Measurements from ENCODE around the gene WWOX.

WWOX gene

DNA sequence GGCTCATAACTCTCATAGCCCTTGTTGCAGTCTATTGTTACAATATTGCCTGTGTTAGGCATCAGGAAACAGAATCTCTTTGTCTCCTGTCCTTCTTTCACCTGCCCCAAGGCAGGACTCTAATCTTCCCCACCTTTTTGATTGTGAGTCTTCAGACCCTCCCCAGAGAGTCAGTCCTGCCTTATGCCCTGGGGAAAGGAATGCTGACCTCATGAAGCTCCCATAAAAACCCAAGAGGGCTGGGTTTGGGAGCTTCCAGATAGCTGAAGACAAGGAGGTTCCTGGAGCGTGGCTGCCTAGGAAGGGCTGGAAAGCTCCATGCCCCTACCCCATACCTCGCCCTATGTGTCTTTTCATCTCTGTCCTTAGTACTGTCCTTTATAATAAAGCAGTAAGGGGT lies 688.8 kb downstream of the WWOX start:
- no peak for DNase-seq

DNA sequence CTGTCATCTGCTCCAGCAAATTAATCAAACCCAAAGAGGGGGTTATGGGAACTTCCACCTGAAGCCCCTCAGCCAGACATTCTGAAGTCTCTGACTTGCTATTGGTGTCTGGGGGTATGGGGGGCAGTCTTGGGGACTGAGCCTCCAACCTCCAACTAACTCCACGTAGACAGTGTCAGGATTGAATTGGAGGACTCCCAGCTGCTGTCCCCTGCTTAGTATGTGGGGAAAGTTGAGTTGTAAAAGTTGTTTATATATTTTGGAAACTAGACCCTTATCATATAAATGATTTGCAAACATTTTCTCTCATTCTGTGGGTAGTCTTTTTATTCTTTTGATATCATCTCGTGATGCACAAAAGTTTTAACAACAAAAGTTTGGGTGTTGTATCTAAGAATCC lies 689.2 kb downstream of the WWOX start:
- no peak for DNase-seq

DNA sequence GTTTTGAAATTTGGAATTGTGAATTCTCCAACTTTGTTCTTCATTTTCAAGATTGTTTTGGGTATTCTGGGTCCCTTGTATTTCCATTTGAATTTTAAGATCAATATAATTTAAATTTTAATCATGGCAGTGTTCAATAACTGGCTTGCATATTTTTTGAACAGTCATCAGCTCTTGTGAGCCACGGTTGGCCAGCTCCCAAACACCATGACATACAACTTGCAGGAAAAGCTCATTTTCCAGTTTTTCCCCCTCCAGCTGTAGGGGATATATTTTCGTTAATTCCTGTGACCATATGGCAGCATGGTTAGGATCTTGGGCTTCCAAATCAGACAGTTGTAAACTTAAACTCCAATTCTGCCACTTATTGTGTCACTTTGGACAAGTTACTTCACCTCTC lies 690.1 kb downstream of the WWOX start:
- DNase-seq = peak; percentile 18

DNA sequence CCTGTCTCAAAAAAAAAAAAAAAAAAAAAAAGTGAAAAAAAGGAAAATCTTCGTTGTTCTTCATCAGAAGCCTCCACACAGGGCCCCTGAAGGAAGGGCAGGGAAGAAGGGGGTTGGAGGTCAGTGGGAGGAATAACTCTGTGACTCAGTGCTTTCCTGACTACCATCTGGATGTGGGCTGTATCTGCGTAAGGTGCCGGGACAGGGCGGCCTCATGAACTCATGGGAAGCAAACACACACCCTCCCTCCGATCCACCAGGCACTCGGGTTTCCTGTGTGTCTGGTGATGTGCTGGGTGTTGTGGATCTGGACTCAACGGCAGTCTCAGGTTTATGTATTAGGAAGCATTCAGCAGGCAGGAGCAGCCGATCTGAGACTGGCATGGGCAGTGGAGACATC lies 691.6 kb downstream of the WWOX start:
- no peak for DNase-seq

DNA sequence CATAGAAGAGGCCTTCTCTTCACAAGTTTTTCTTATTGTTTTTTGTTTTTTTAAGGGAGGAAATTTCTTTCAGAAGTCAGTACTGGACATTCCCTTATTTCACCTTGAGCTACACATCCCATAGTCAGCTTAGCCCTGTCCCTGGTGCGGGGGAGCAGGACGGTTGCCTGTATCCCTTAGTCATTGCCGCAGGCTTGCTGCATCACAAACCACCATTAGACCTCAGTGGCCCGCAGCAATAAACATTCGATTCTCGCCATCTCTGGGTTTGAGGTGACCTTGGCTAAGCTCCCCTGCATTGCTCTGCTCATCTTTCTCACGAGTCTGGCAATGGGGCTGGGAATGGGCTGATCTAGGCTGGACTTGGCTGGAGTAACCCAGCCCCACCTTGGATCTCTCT lies 692.5 kb downstream of the WWOX start:
- DNase-seq = no peak

DNA sequence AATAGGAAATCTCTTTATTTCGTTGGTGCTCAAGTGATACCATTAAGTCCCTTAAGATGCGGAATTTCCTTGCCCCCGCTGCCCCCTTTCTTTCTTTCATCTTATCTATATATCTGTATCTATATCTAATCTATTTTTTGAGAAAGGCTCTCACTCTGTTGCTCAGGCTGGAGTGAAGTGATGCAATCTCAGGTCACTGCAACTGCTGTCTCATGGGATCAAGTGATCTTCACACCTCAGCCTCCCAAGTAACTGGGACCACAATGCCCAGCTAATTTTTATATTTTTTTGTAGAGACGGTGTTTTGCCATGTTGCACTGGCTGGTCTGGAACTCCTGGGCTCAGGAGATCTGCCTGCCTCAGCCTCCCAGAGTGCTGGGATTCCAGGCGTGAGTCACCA lies 693.5 kb downstream of the WWOX start:
- no peak for DNase-seq

DNA sequence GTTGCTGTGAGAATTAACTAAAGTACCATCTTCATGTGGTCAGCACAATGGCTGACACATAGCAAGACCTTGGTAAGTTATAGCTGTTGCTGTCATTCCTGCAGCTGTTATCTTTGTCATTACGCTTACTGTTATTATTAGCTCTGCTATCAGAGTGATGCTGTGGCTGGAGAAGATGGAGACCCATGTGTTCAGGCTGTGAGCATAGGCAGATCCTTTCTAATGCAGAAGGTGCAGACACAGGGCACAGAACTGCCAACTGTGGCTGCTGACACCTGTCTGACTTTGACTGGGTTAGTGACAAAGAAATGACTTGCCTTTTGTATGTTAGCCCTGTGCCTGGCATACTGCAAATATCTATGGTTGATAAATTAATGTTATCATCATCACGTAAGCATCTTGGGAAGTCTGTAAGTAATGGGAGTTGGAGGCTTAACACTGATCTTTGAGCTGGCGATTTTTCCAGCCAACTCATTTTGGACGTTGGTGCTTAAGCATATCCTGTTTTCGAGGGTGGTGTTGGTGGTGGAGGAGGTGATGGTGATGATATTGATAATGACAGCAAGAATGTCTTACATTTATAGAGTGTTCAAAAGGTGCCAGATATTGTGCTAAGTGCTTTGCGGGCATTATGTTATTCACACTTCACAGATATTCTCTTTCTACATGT lies 695.3 kb downstream of the WWOX start:
- no peak for DNase-seq

DNA sequence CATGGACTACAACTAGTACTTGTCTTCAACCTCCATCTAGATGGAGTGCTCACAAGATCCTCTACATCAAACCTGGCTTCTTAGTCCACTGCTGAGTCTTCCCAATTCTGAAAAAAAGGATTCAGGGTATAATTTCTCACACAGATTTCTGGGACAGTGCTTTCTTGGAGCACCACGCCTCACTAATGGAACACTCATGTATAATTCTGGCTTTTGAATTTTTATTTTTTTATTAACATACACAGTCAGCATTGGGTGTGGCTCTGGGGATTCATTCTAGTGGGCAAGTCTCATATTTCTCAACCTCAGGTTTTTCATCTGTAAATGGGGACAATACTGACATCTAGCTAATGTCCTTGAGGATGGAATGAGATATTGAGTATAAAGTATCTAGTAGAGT lies 696.0 kb downstream of the WWOX start:
- no peak for DNase-seq

DNA sequence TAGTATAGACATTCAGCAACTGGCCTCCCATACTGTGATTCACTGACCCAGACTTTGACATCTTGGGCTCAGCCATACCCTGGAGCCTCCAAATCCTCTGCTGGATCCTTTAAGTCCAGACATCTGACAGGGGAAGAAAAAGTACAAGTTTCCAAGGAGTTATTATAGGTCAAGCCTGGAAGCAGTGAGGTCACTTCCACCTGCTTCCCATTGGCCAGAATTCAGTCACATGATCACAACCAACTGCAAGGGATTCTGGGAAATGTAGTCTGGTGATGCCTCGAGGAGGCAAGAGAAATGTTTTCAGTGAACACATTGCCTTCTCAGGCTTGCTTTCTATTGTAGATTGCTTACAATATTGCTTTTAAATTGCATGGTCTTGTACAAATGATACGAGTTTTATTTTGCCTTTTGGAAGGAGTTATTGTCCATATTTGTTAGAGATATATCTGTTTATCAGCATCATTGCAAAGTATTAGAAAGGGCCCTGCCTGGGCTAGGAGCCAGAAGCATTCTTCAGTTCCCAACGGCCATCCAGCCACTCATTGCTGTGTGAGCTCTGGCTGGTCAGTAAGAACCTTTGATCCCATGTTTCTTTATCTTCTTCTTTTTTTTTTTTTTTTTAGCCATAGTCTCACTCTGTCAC lies 696.9 kb downstream of the WWOX start:
- no peak for DNase-seq

DNA sequence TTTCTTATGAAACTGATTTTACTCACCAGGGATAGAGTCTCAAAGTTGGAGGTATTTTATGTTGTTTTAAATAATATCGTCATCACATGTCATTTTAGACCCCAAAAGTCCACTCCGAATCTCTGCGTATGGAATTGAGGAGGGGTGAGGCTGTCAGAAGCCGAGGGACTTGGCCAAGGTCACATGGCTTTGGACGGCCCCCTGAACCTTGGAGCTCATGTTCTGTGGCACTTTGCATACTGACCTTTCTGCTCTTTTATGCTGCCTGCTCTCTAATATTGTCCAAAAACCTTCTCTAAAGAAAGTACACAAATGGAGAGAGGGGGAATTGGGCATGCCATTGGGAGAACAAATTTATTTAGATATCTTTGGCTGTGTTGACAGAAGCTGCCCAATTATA lies 700.0 kb downstream of the WWOX start:
- DNase-seq = no peak

DNA sequence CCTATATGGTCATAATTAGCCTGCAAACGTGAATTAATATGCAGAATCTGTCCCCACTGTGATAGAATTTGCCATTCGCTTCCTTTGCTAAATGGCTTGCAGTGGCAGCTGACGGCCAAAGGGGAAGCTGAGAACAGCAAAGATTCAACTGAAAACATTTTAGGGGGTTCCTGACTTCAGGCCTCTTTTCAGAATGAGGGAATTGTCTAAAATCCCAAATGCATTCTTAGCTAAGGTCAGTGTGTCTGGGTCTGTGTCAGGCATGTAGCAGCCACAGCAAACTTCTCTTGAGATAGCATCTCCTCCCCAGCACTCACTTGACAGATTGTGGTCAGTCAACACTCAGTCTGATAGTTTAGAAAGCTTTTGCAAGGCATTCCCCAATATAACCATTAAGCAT lies 701.1 kb downstream of the WWOX start:
- DNase-seq = no peak

DNA sequence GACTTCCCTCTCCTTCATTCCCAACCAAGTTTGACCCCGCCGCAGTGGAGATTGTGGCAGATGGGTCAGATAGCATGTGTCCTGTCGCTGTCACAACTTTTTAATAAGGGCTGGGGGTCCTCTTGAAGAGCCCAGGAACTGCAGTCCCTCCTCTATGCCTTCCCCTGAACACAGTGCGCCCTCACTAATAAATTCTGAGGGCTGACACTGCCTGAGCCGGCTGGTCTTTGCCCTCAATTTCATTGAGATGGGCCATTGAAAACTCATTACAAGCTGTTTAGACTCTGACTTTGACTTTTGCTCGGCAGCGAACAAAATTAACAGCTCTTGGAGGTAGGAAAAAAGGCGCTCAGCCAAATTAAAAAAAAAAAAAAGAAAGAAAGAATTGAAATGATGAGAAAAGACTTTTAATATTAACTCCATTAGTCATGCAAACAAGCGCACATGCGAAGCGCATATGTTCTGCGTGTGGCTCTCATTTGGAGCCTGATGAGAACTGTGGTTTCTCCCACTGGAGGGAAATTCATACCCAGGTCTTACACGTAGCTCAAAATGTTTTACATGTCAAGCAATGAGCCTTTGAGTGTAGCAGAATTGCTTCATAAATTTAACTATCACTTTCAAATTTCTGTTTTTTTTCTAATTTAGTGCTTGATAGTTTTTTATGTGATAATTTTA lies 704.7 kb downstream of the WWOX start:
- DNase-seq = no peak

DNA sequence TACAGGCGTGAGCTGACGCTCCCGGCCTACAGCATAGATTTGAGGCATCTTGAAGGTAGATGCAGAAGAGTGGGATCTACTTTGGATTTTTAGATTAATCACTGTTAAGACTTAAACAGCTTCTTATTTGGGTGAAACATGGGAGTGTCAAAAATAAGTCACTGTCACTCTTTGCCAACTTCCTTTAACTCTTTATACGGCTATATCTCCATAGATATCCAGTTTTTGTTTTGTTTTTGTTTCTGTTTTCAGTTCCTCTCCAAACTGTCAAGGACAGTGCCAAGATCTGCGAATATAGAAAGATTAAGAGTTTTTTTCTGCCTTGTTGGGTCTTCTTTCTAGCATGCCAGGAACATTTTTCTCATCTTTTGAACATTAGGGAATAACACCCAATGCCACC lies 706.1 kb downstream of the WWOX start:
- DNase-seq = no peak

DNA sequence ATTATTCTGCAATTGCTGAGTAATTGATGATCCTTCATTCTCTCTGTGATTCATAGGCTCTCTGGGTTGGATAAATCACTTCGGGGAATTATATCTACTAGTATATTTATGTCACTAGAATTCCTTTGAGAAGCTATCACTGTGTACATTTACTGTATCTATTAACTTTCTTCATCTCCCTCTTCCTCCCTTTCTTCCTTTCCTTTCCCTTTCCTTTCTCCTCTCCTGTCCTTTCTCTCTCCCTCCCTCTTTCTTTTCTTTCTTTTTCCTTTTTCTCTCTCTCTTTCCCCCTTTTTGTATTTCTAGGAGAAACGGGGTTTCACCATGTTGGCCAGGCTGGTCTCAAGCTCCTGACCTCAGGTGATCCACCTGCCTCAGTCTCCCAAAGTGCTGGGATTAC lies 711.8 kb downstream of the WWOX start:
- no peak for DNase-seq

DNA sequence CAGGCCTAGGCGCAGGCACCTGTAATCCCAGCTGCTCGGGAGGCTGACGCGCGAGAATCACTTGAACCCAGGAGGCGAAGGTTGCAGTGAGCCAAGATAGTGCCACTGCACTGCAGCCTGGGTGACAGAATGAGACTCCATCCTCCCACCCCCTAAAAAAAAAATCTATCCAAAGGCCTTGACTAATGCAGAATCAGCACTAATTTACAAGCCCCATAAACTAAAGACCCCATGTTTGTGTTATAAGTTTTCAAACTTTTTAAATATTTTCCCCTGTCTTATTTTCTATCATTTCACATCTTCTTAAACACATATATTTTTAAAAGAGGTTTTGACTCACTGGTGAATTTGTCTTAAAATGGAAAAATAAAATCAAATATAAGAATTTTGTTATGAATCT lies 713.1 kb downstream of the WWOX start:
- no peak for DNase-seq

DNA sequence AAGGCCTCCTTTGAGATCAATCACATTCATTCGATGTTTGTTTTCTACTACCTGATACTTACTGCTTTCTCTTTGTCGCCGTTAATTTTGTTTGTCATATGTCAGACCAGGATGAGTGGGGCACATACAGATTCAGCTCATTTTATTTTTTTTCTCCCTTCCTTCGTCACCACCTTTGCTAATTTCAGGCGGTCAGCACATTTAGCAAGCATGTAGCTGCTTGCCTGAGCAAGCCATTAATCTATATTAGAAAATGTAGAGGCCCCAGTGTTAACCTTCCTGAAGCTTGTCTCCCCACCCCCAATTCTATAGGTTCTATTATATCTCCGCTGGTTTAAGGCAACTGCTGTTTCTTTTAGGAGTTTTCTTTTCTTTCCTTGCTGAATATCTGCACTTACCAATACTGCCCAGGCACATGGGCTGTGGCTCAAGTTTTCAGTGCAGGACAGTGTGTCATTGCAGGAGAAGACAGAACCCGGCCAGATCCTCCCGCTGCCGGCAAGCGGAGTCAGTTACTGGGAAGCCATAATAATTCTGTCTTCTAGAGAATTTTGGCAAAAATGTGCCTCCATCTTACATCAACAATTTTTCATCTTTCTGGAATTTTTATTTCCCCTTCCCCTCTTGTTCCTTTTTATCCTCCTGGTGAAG lies 714.3 kb downstream of the WWOX start:
- DNase-seq = no peak

DNA sequence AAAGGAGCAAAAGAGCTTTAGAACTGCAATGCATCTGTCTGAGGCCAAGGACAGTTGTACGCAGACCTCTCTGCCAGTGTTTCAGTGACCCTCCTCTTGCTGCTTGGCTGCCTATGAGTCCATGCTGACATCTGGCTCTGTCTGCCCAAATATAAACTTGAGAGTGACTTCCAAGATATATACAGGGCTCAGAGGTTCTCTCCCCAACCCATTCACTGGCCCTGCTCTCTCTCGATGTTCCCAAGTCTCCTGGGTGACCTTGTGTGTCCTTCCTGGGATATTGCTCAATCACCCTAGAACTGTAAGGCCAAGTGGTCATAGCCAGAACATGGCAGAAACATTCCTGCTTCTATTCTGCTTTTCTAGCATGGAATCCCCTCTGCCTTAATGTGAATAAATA lies 716.3 kb downstream of the WWOX start:
- no peak for DNase-seq

DNA sequence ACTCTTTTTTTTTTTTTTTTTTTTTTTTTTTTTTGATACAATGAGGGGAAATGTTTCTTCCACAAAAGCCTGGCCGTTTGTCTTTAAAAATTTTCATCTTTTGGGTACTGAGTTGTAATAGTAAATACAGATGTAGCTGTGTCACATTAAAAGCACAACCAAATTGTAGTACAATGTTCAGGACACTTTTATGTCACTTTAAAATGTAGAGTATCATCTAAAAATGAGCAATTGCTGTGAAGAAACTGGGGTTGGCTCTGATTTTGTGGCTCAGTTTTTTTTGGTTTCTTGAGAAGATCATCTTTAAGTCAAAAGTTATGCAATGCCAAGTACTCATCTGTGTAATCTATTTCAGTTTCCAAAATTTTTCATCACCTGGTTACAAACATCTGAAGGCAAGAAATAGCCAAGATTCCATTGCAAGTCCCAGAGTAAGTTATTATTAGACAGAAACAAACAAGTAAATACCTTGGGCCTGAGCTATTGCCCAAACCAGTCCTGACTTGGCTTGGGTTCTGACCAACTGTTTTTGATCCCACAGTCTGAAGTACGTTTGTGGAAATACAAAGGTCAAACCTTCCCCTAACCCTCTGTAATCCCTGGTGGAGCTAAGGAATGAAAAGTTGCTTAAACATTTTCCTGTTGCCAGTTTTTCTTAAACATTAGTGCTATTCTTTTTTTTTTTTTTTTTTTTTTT lies 717.2 kb downstream of the WWOX start:
- DNase-seq = no peak

DNA sequence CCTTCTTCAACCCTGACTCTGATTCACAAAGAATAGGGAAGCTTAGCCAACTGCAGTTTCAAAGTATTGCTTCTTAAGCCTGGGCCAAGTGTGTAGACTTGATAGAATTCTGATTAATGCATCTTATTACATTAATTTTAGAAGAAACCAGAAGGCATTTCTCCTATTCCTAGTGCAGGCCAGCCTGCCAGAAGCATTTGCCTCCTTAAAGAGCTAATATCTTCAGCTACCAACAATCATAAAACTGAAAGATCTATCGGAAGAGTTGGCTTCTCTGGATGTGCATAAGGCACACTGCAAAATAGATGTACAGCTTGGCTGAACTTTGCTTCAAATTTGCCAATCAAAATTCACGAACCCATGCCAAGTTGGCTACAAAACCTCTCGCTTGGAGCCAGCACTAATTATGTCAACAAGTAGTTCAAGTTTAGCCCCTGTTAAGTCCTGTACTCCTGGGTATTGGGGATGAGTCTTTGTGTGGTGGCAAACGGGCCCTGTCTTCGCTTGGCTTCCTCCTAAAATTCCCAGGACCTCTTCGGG lies 717.8 kb downstream of the WWOX start:
- no peak for DNase-seq

DNA sequence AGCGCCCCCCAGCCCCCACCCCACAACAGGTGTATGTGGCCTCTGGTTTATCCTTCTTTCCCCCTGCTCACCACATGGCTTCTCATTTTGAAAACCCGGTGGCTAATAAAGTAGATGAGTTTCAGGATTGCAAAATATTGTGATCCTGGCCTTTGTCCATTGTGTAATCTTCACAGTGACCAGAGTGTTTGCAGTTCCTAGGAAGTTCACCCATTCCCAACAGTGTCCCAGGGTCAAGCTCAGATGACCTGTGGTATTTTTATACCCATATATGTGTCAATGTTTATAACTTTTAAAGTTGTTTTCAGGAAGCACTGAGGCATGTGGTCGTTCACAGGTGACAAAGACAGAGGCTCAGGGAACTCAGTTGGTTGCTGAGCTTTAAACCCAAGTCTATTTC lies 721.9 kb downstream of the WWOX start:
- DNase-seq = no peak

DNA sequence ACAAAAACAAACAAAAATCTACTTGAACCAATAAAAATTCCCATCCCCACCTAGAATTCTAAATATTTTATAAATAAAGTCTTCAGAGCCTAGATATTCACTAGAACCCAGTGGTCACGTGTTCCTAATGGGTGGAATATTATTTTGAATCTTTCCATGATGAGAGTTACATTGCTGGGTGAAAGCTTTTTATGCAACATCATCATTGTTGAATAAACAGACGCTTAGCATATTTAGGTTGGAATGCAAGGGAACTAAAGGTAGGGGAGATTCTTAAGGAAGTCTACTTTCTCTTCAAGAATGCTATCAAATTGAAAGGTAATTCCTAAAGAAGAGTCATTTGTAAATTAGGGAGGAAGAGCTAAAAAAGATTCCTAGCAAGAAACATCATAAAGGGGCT lies 723.1 kb downstream of the WWOX start:
- no peak for DNase-seq

DNA sequence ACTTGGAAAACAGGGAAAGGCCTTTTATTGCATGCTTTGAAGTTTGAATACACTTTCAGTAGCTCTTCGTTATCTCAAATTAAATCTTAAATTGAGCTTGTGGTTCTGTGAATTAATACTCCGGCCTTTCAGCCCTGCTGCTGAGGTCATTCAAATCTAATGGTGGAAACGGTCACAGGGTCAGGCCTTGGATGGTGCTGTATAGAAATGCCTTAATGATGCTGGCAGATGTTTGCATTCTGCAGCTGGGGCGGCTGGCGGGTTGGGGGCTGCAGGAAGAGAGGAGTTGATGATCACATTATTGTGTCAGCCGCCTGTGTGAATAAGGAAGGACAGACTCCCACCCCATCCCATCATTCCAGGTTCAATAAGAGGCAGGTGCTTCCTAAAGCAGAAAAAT lies 723.6 kb downstream of the WWOX start:
- DNase-seq = no peak

DNA sequence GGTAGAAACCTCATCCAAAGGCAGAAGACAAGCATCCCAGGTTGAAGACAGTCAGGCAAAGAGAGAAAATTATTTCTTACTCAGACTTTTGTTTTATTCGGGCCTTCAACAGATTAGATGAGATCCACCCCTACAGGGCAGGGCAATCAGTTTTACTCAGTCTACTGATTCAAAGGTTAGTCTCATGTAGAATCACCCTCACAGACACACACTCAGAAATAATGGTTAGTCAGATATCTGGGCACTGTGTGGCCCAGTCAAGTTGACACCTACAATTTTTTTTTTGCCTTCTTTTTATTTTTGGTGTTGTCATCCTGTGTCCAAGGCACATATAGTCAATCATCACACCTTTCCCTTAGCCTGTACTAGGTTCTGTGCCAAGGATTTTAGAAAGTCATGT lies 729.8 kb downstream of the WWOX start:
- no peak for DNase-seq

Measured in NCI-H524 treated with DMSO at 0.1 percent for 48 hours (cell line).